ENCODE measurements around the gene NKD2.

- TF ChIP-seq, protein P1, sequence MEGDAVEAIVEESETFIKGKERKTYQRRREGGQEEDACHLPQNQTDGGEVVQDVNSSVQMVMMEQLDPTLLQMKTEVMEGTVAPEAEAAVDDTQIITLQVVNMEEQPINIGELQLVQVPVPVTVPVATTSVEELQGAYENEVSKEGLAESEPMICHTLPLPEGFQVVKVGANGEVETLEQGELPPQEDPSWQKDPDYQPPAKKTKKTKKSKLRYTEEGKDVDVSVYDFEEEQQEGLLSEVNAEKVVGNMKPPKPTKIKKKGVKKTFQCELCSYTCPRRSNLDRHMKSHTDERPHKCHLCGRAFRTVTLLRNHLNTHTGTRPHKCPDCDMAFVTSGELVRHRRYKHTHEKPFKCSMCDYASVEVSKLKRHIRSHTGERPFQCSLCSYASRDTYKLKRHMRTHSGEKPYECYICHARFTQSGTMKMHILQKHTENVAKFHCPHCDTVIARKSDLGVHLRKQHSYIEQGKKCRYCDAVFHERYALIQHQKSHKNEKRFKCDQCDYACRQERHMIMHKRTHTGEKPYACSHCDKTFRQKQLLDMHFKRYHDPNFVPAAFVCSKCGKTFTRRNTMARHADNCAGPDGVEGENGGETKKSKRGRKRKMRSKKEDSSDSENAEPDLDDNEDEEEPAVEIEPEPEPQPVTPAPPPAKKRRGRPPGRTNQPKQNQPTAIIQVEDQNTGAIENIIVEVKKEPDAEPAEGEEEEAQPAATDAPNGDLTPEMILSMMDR (IDR thresholded peaks at IDR 0.05; ENCODE audit: low read depth, low read length) = no peak
- no peak for TF ChIP-seq POLR2A (IDR thresholded peaks at IDR 0.05; ENCODE audit: extremely low read depth, insufficient read length)
- no peak for TF ChIP-seq MAX (IDR thresholded peaks at IDR 0.05; ENCODE audit: low read depth, low read length)
- TF ChIP-seq MYC (IDR thresholded peaks at IDR 0.05; ENCODE audit: low read depth, low read length) = no peak
These were observed 9.3 kb downstream of the NKD2 start for GRCh38 chr5:1017691-1018455.

Data from NB4 (cell line).